H9 (cell line): ENCODE data around the gene MAD1L1. TPM values are rescaled to one million over a fixed set of nuclear protein-coding genes. Genes with fewer than 3 reads are reported as not detected.

Source experiments
- DNase-seq: peaks from one replicate; pipeline ENCODE4 v3.0.0-alpha.2; 2017
- H2AFZ ChIP-seq: one replicate; pipeline ENCODE4 v1.6.1; 2013; ENCODE audit warnings: mild to moderate bottlenecking, low read length, control low read depth, moderate library complexity
- H2AK5ac ChIP-seq: 2 replicates; pipeline ENCODE4 v1.6.1; 2013; ENCODE audit warnings: low read length, control low read depth, mixed read lengths; ENCODE audit not compliant: insufficient read length
- H2BK120ac ChIP-seq: one replicate; pipeline ENCODE4 v1.6.1; 2013; ENCODE audit warnings: low read depth, mild to moderate bottlenecking, low read length, control low read depth, inconsistent platforms; ENCODE audit not compliant: poor library complexity, severe bottlenecking
- H2BK12ac ChIP-seq: 2 replicates; pipeline ENCODE4 v1.6.1; 2013; ENCODE audit warnings: low read length, control low read depth, mixed read lengths, low read depth; ENCODE audit not compliant: insufficient read length
- H2BK15ac ChIP-seq: 2 replicates; pipeline ENCODE4 v1.6.1; 2013; ENCODE audit warnings: low read depth, low read length, control low read depth
- H2BK20ac ChIP-seq: one replicate; pipeline ENCODE4 v1.6.1; 2013; ENCODE audit warnings: low read depth, mild to moderate bottlenecking, low read length, control low read depth, inconsistent platforms; ENCODE audit not compliant: poor library complexity, severe bottlenecking
- H2BK5ac ChIP-seq: 2 replicates; pipeline ENCODE4 v1.6.1; 2013; ENCODE audit warnings: low read length, control low read depth, mixed read lengths; ENCODE audit not compliant: insufficient read length
- H3K14ac ChIP-seq: 2 replicates; pipeline ENCODE4 v1.6.1; 2013; ENCODE audit warnings: low read length, control low read depth; ENCODE audit not compliant: insufficient read depth
- H3K18ac ChIP-seq: 2 replicates; pipeline ENCODE4 v1.6.1; 2013; ENCODE audit warnings: low read depth, mild to moderate bottlenecking, mixed read lengths, low read length, control low read depth; ENCODE audit not compliant: insufficient read length
- H3K23ac ChIP-seq: 2 replicates; pipeline ENCODE4 v1.6.1; 2013; ENCODE audit warnings: low read length, control low read depth, mixed read lengths, low read depth; ENCODE audit not compliant: insufficient read length
- H3K23me2 ChIP-seq: 2 replicates; pipeline ENCODE4 v1.6.1; 2013; ENCODE audit warnings: low read depth, mild to moderate bottlenecking, mixed read lengths, low read length, control low read depth; ENCODE audit not compliant: insufficient read length, poor library complexity, severe bottlenecking
- H3K27ac ChIP-seq: 2 replicates; pipeline ENCODE4 v1.5.1; 2013; ENCODE audit warnings: low read length, control low read depth, mixed read lengths, low read depth; ENCODE audit not compliant: insufficient read length
- H3K27me3 ChIP-seq: 2 replicates; pipeline ENCODE4 v1.6.1; 2013; ENCODE audit warnings: low read length, control low read depth, inconsistent platforms; ENCODE audit not compliant: insufficient read depth
- H3K4ac ChIP-seq: 2 replicates; pipeline ENCODE4 v1.6.1; 2013; ENCODE audit warnings: low read depth, mild to moderate bottlenecking, control low read depth, inconsistent platforms, low read length, moderate library complexity
- H3K4me1 ChIP-seq: 2 replicates; pipeline ENCODE4 v1.6.1; 2013; ENCODE audit warnings: low read length, control low read depth, inconsistent platforms; ENCODE audit not compliant: insufficient read depth
- H3K4me2 ChIP-seq: 2 replicates; pipeline ENCODE4 v1.6.1; 2013; ENCODE audit warnings: low read length, control low read depth, mixed read lengths; ENCODE audit not compliant: insufficient read length, insufficient read depth
- H3K56ac ChIP-seq: 2 replicates; pipeline ENCODE4 v1.6.1; 2013; ENCODE audit warnings: low read depth, mild to moderate bottlenecking, mixed read lengths, low read length, control low read depth; ENCODE audit not compliant: insufficient read length
- H3K79me1 ChIP-seq: 2 replicates; pipeline ENCODE4 v1.6.1; 2013; ENCODE audit warnings: low read depth, mild to moderate bottlenecking, moderate library complexity, low read length, control low read depth, inconsistent platforms; ENCODE audit not compliant: insufficient read depth, poor library complexity, severe bottlenecking
- H3K79me2 ChIP-seq: 2 replicates; pipeline ENCODE4 v1.6.1; 2013; ENCODE audit warnings: low read length, control low read depth, inconsistent platforms; ENCODE audit not compliant: insufficient read depth
- H3K9ac ChIP-seq: 2 replicates; pipeline ENCODE4 v1.6.1; 2013; ENCODE audit warnings: low read length, control low read depth, mixed read lengths; ENCODE audit not compliant: insufficient read length; ENCODE audit errors: extremely low read depth
- H3K9me3 ChIP-seq: one replicate; pipeline ENCODE4 v1.6.1; 2013; ENCODE audit warnings: low read depth, low read length, inconsistent platforms; ENCODE audit not compliant: control insufficient read depth
- H3T11ph ChIP-seq: one replicate; pipeline ENCODE4 v1.6.1; 2013; ENCODE audit warnings: mild to moderate bottlenecking, low read length, control low read depth, inconsistent platforms
- H4K20me1 ChIP-seq: one replicate; pipeline ENCODE4 v1.6.1; 2013; ENCODE audit not compliant: control insufficient read depth, insufficient read length, insufficient read depth
- H4K5ac ChIP-seq: 2 replicates; pipeline ENCODE4 v1.6.1; 2013; ENCODE audit warnings: low read depth, mild to moderate bottlenecking, mixed read lengths, low read length, control low read depth; ENCODE audit not compliant: insufficient read length
- H4K8ac ChIP-seq: replicated peaks from 2 replicates; pipeline ENCODE4 v1.6.1; 2013; ENCODE audit warnings: low read length, control low read depth, mixed read lengths, low read depth; ENCODE audit not compliant: insufficient read length
- H4K91ac ChIP-seq: 2 replicates; pipeline ENCODE4 v1.6.1; 2013; ENCODE audit warnings: low read depth, mild to moderate bottlenecking, moderate library complexity, mixed read lengths, low read length, control low read depth; ENCODE audit not compliant: insufficient read length
- H3K27ac Mint-ChIP-seq, 3 experiments: 2 replicates in 2 of 3; 3 replicates in 1 of 3; pipeline ENCODE4 v1.8.0; 2020 to 2021; ENCODE audit warnings: mixed read lengths in 3 of 3, mild to moderate bottlenecking in 1 of 3, moderate library complexity in 1 of 3
- H3K27me3 Mint-ChIP-seq: 2 replicates; pipeline ENCODE4 v1.8.0; 2021; ENCODE audit warnings: low read depth, mild to moderate bottlenecking, moderate library complexity, mixed read lengths
- H3K36me3 Mint-ChIP-seq, 3 experiments: 2 replicates in 2 of 3; 3 replicates in 1 of 3; pipeline ENCODE4 v1.8.0; 2020 to 2021; ENCODE audit warnings: low read depth in 3 of 3, mixed read lengths in 3 of 3; ENCODE audit not compliant: insufficient read depth in 1 of 3
- H3K4me1 Mint-ChIP-seq, 2 experiments: 2 replicates each; pipeline ENCODE4 v1.8.0; 2020; ENCODE audit warnings: mixed read lengths in 2 of 2
- H3K4me3 Mint-ChIP-seq, 2 experiments: 2 replicates in 1 of 2; 3 replicates in 1 of 2; pipeline ENCODE4 v1.8.0; 2020 to 2021; ENCODE audit warnings: mild to moderate bottlenecking in 2 of 2, mixed read lengths in 2 of 2, moderate library complexity in 1 of 2
- H3K9me3 Mint-ChIP-seq, 2 experiments: 2 replicates in 1 of 2; 3 replicates in 1 of 2; pipeline ENCODE4 v1.8.0; 2020; ENCODE audit warnings: mild to moderate bottlenecking in 2 of 2, mixed read lengths in 2 of 2, moderate library complexity in 1 of 2
- CTCF ChIP-seq: fragments of 200-600 bp; sonication (generic); conservative IDR thresholded peaks from 3 replicates; pipeline ENCODE4 v1.8.0; 2021; ENCODE audit warnings: antibody characterized with exemption, mild to moderate bottlenecking
- WGBS: extraction: QIAGEN DNeasy Blood & Tissue Kit; methylation state at CpG from one replicate; pipeline ENCODE4 v1.1.7; 2013; ENCODE audit warnings: missing lambda C conversion rate, low lambda C conversion rate, mixed read lengths; ENCODE audit not compliant: insufficient read length; ENCODE audit errors: extremely low coverage; 5-methylcytosine and 5-hydroxymethylcytosine counted together
- total RNA-seq: library from RNA; stranded (reverse); gene quantifications from 2 replicates; pipeline ENCODE4 v1.2.1, GENCODE V29; 2021

Gene MAD1L1
- total RNA-seq, 1 experiment from 2014 or later = 39.0 TPM

DNA sequence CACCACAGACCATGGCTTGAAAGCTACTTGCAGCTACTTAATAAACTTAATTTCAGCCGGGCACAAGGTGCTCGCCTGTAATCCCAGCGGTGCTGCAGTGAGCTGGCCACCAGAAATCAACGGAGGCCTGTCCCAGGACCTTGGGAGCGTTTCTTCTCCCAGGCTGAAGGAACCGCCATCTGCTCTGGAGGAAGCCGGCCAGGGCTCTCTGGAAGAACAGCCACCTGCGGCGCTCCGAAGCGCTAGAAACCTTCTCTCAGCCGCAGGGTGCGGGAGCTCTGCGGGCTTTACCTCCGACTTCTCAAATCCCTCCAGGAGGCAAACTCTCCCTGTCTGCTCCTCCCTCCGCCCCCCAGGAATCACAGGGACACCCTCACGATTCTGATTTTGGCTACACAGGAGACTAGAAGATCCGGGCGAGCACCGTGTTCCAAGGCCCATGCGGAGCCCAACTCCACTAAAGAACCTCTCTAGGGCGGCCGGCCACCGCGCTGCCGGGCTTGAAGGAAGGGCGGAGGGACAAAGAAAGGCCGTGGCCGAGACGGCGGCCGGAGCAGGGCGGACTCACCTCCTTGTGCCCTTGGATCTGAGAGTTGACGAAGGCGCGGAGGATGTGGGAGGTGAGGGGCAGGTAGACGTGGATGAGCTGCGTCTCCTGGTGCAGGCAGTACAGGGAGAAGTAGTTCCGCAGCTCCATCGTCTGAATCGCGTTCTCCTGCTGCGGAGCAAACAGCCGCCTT lies 23.7 kb upstream of the MAD1L1 start:
- WGBS = no CpG with 5 or more reads among the region's 44 CpGs
- H3K4me3 Mint-ChIP-seq = no peak overlapping the region
- no peak overlapping the region for H3K56ac ChIP-seq
- H4K5ac ChIP-seq = no peak overlapping the region
- H3K79me2 ChIP-seq = no peaks in the 10 kb centered on the region
- H2BK12ac ChIP-seq = no peak overlapping the region
- no peak overlapping the region for H3K14ac ChIP-seq
- H3K27ac ChIP-seq = no peak overlapping the region
- H4K20me1 ChIP-seq = no peaks in the 10 kb centered on the region
- H3K4me2 ChIP-seq = no peak overlapping the region
- peak overlapping the region in 2 of 3 experiments; percentile 29 to 82; a peak in 1 of 7 replicates for H3K27ac Mint-ChIP-seq
- no peaks in the 10 kb centered on the region for H3K9me3 ChIP-seq
- no peak for DNase-seq
- no peak overlapping the region for H4K8ac ChIP-seq
- H2AFZ ChIP-seq = no peak overlapping the region
- no peaks in the 10 kb centered on the region for H3K23me2 ChIP-seq
- TF ChIP-seq CTCF = no peak
- no peaks in the 10 kb centered on the region for H3K4me1 ChIP-seq
- H3K9ac ChIP-seq = no peak overlapping the region
- H2BK20ac ChIP-seq = no peak overlapping the region
- H4K91ac ChIP-seq = no peak overlapping the region
- peaks cover 8 to 33% (median 22%) of the 10 kb centered on the region in 3 experiments; a peak in 6 of 7 replicates for H3K36me3 Mint-ChIP-seq
- no peaks in the 10 kb centered on the region for H3K9me3 Mint-ChIP-seq
- no peak overlapping the region for H2BK5ac ChIP-seq
- H3K79me1 ChIP-seq = no peaks in the 10 kb centered on the region
- H3K4ac ChIP-seq = no peak overlapping the region
- no peaks in the 10 kb centered on the region for H3K4me1 Mint-ChIP-seq
- no peak overlapping the region for H2BK15ac ChIP-seq
- H3K23ac ChIP-seq = no peak overlapping the region
- no peaks in the 10 kb centered on the region for H3K27me3 ChIP-seq
- no peak overlapping the region for H2BK120ac ChIP-seq
- H3K18ac ChIP-seq = no peak overlapping the region
- no peak overlapping the region for H2AK5ac ChIP-seq
- no peak overlapping the region for H3T11ph ChIP-seq
- H3K27me3 Mint-ChIP-seq = no peaks in the 10 kb centered on the region
